ENCODE results near the gene CCL24. TPM values are rescaled to one million over a fixed set of nuclear protein-coding genes. Genes with fewer than 3 reads are reported as not detected.
"Not testable (repeated sequence)": the region's sequence is repeated elsewhere in the genome, so short reads cannot be mapped to it uniquely, and the experiment has no call there.

CCL24 gene
- total RNA-seq, 1 donor from 2014 or later = not detected

DNA sequence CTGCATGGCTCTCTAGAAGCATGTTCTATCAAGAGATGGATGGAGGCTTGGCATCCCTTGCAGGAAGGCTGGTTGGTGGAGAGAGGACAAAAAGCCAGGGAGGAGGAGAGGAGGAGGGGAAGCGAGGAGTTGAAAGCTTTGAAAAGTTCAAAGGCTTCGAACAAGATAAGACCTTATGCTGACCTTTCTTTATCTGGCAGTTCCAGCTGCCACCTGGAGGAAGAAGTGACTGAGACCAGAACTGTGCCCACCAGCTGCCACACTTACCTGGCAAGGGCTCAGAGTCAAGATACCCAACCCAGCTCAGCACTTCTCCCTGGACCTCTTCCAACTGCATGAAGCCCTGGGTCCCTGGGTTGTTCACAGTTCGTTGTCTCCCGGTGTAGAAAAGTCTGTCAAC, 14.8 kb downstream of the CCL24 start:
- no peak for DNase-seq (ENCODE audit: low read depth)
- no peak overlapping the region for H3K4me3 ChIP-seq (ENCODE audit: low read depth, low read length)
- no peak for TF ChIP-seq CTCF (conservative IDR thresholded peaks at IDR 0.05; ENCODE audit: low read depth, low read length)

- DNase-seq (ENCODE audit: low read depth) = no peak
- TF ChIP-seq CTCF (conservative IDR thresholded peaks at IDR 0.05; ENCODE audit: low read depth, low read length) = no peak
- H3K4me3 ChIP-seq (ENCODE audit: low read depth, low read length) = no peak overlapping the region
Observed at GRCh38 chr7:75796420-75796819, 17.2 kb downstream of the CCL24 start.

DNA sequence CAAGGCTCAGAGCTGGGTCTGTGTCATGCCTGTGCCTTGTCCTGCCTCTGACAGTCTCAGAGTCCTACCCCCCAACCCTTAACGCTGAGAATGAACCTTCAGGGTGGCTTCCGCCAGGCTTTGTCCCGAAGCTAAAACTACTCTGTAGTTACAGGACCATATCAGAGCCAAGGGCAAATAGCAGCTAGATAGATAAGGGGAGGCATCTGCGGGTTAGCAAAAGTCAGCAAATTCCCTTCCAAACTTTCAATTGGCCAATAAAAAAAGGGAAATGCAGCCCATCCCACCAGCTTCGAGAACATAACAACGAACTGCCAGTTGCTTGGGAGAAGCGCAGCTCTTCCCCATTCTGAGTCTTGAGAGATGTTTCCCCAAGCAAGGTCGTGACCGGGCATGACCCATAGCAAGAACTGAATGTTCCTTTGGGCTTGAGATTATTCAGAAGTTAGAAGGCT, 17.7 kb downstream of the CCL24 start:
- DNase-seq (ENCODE audit: low read depth) = no peak
- no peak for TF ChIP-seq CTCF (conservative IDR thresholded peaks at IDR 0.05; ENCODE audit: low read depth, low read length)
- no peak overlapping the region for H3K4me3 ChIP-seq (ENCODE audit: low read depth, low read length)

- TF ChIP-seq CTCF (conservative IDR thresholded peaks at IDR 0.05; ENCODE audit: low read depth, low read length) = no peak
- no peak for DNase-seq (ENCODE audit: low read depth)
- H3K4me3 ChIP-seq (ENCODE audit: low read depth, low read length) = no peak overlapping the region
Observed at GRCh38 chr7:75793676-75794075, 19.9 kb downstream of the CCL24 start.

GRCh38 chr7:75792567-75792966, 21.0 kb downstream of the CCL24 start:
- DNase-seq (ENCODE audit: low read depth); H3K4me3 ChIP-seq (ENCODE audit: low read depth, low read length): not testable (repeated sequence)

- no peak for DNase-seq (ENCODE audit: low read depth)
- H3K4me3 ChIP-seq (ENCODE audit: low read depth, low read length) = no peak overlapping the region
- TF ChIP-seq CTCF (conservative IDR thresholded peaks at IDR 0.05; ENCODE audit: low read depth, low read length) = no peak
Observed at GRCh38 chr7:75789361-75789924, 24.2 kb downstream of the CCL24 start.

- H3K4me3 ChIP-seq (ENCODE audit: low read depth, low read length); DNase-seq (ENCODE audit: low read depth): not testable (repeated sequence)
Observed at GRCh38 chr7:75788154-75788847, 25.3 kb downstream of the CCL24 start.

DNA sequence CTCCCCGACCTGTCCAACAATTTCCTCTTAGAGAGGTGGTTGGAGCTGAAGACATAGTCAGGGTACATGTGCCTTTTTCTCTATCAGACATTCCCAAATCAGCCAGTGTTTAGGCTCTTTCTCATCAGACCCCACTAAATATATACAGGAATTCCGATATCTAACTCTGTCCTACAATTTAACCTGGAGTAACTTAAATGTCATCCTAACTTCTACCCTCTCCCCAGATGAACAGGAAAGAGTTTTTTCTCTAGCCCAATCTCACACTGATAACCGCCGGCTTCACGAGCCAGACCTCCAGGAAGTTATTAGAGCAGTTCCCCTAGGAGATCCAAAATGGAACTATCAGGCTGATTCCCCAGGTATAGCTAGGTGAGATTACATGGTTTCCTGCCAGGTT, 30.5 kb downstream of the CCL24 start:
- not testable (repeated sequence) for DNase-seq (ENCODE audit: low read depth); H3K4me3 ChIP-seq (ENCODE audit: low read depth, low read length)

DNA sequence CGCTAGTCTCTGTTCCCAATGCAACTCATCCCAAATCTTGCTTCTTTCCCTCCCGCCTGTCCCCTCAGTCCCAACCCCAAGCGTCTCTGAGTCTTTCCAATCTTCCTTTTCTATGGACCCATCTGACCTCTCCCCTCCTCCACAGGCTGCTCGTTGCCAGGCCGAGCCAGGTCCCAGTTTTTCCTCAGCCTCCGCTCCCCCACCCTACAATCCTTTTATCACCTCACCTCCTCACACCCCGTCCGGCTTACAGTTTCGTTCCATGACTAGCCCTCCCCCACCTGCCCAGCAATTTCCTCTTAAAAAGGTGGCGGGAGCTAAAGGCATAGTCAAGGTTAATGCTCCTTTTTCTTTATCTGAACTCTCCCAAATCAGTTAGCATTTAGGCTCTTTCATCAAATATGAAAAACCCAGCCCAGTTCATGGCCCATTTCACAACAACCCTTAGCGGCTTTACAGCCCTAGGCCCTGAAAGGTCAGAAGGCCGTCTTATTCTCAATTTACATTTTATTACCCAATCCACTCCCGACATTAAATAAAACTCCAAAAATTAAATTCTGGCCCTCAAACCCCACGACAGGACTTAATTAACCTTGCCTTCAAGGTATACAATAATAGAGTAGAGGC, 32.8 kb downstream of the CCL24 start:
- H3K4me3 ChIP-seq (ENCODE audit: low read depth, low read length); DNase-seq (ENCODE audit: low read depth): not testable (repeated sequence)

DNA sequence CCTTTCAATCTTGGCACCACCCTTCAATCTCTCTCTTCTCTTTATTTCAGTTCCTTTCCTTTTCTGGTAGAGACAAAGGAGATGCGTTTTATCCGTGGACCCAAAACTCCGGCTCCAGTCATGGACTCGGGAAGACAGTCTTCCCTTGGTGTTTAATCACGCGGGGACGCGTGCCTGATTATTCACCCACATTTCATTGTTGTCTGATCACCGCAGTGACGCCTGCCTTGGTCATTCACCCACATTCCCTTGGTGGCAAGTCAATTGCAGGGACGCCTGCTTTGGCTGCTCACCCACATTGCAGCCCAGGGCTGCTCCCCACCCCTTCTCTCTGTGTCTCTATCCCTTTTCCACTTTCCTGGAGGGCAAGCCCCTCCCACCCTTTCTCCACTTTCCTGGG, 34.1 kb downstream of the CCL24 start:
- DNase-seq (ENCODE audit: low read depth); H3K4me3 ChIP-seq (ENCODE audit: low read depth, low read length): not testable (repeated sequence)

- H3K4me3 ChIP-seq (ENCODE audit: low read depth, low read length); DNase-seq (ENCODE audit: low read depth): not testable (repeated sequence)
Observed at GRCh38 chr7:75779035-75779434, 34.6 kb downstream of the CCL24 start.

All from epithelial cell of proximal tubule (primary cell).